HG02610 (cell line): ENCODE data around the gene RANBP9.

Source experiments
- ATAC-seq: cut with Tn5 transposase; IDR thresholded peaks from one replicate; pipeline ENCODE4 v1.9.1; 2021; ENCODE audit warnings: mild to moderate bottlenecking, moderate library complexity; ENCODE audit not compliant: unreplicated experiment

Gene RANBP9

DNA sequence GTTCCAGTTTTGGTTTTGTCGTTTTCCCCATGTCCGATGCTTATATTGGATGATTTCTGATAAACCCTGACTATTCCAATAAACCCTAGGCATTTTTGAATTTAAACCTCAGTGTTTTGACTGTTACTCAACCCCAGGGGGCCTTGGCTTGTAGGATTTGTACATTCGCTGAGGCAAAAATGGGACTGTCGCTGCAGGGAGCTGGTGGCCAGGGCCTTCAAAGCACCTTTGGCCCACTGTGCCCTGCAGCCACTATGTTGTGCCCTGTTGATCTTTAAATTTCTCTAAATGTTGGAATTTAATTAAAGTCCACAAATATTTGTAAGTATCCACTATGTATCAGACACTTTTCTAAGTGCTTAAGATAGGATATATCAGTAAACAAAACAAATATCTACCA lies 106.0 kb downstream of the RANBP9 start:
- no peak for ATAC-seq

GRCh38 chr6:13604546-13605416 lies 106.9 kb downstream of the RANBP9 start:
- ATAC-seq: no peak

DNA sequence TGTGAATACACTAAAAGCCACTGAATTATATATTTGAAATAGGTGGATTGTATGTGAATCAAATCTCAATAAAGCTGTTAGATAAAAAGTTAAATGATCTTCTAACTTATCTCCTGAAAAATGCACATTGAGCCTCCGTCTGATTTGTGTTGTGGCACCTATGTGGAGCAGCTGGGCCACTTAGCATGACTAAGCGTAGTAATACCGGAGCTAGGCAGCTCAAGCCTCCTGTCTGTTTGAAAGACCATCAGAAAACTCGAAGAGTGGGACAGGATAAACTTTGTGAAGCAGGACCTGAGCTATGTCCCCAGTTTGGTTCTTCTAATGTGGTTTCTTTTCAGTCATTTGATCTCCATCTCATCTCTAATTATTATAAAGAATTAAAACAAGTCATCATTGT lies 107.5 kb downstream of the RANBP9 start:
- ATAC-seq: no peak

DNA sequence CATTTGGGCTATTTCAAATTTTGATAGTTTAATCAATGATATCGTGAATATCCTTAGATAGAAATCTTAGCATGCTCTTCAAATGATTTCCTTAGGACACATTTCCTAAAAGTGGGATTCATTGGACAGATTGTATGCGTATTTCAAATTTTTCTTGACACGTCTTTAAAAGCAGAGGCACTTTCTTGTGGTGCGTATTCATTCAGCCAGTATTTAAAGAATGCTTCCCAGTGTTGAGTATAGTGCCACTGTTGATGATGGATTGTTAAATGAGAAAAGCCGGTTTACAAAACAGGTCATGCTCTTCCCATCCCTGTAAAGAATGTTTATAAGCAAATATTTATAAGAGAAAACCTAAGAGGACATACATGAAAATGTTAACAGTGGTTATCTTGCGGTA lies 111.6 kb downstream of the RANBP9 start:
- ATAC-seq: no peak

GRCh38 chr6:13597073-13597472 lies 114.6 kb downstream of the RANBP9 start:
- ATAC-seq: no peak

DNA sequence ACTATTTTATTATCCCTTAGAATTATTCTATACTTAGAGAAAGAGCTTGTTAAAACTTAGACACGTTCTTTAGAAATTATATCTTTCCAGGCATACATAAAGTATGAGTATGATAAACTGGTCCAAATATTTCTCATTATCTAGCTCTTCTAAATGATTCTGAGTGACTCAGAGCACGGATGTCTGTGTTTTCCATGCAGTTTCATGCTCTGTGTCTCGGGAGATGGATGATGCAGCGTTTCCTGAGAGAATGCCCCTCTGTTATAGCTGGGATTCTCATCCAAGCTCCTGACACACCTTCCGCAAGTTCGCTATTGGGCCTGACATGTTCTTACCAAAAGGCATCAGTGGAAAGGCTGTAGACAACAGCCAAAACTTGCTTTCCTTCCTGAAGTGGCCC lies 117.9 kb downstream of the RANBP9 start:
- ATAC-seq: no peak

DNA sequence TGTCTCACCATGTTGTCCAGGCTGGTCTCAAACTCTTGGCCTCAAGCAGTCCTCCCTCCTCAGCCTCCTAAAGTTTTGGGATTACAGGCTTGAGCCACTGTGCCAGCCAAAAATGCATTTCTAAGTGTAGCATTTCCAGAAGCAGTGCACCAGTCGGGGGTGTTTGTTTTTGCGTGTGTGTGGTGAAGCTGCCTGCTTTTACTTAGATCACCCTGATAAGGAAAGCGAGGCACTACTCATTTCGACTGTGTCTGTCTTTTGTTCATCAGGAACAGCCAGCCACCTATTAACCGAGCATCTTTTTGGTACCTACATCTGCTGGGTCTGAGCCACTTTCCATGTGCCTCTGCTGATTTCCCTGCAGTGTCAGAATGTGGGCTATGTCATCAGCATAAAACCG lies 118.5 kb downstream of the RANBP9 start:
- ATAC-seq: no peak

- no peak for ATAC-seq
Measured at GRCh38 chr6:13591205-13591921, 120.3 kb downstream of the RANBP9 start.

GRCh38 chr6:13590574-13591153 lies 121.0 kb downstream of the RANBP9 start:
- no peak for ATAC-seq

DNA sequence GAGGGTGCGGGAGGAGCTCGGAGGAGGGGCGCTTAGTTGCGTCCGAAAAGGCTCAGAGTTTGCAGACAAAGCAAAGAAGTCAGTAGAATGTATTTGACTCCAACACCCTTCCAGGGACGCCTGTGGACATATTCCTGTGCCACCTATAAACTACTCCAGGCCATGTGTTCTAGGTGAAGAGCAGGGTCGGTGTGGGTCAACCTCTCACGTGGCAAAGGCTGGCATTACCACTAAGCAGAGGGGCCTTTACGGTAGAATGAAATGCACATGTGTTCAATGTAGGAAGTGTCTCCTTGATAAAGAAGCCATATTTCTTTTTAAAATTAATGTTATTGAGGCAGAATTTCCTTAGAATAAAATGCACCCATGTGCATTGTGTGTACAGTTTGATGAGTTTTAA lies 121.8 kb downstream of the RANBP9 start:
- ATAC-seq: no peak

- ATAC-seq: no peak
Measured at GRCh38 chr6:13586603-13587542, 124.8 kb downstream of the RANBP9 start.

DNA sequence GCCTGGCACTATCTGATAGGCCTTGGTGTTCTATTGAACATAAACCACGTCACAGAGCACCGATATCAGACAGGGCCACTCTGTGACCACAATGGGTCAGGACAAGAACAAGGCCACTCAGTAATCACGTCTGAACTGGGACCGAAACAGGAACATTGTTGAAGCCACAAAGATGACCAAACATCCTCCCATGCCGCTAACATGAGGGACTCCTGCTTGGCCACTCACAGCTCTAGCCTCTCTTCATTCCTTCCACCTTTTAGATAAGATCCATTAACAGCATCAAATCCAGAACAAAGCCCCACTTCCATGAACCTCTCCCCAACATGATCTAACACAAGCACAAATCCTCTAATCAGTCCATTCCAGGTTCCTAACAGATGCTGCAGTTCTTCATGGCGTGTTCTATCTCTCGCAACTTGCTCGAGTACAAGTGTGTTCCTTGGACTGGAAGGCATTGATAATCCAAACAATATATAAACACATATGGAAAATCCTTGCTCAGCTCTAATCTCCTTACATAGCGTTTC lies 129.9 kb downstream of the RANBP9 start:
- no peak for ATAC-seq

DNA sequence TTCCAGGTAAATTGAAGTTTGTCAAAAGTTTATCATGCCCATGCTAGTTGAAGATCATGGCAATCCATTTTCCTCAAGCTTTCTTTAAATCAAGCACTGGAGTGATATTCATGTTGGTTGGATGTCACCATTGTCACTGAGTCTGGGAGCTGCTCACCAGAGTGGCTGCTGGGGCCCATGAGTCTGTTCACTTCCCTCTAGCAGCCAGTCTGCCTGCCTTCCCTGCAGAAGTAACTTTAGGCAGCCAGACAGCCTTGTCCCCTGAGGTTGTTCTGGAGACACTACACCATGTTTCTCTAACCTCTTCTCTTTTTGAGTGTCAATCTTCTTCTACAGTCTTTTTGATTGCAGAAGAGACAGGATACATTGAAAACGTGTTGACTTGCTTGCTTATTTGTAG lies 131.7 kb downstream of the RANBP9 start:
- no peak for ATAC-seq

GRCh38 chr6:13577926-13578325 lies 133.7 kb downstream of the RANBP9 start:
- no peak for ATAC-seq

- ATAC-seq: no peak
Measured at GRCh38 chr6:13576017-13576416, 135.6 kb downstream of the RANBP9 start.

GRCh38 chr6:13575377-13575775 lies 136.3 kb downstream of the RANBP9 start:
- ATAC-seq: no peak

- peak; percentile 73 for ATAC-seq
Measured at GRCh38 chr6:13574571-13575376, 136.9 kb downstream of the RANBP9 start, which contains the start of gene SIRT5. Gene SIRT5 (plus strand): TSS chr6:13574601. CDS start chr6:13584111, 9,510 bp downstream.

GRCh38 chr6:13574149-13574570 lies 137.5 kb downstream of the RANBP9 start:
- ATAC-seq: peak; percentile 79

DNA sequence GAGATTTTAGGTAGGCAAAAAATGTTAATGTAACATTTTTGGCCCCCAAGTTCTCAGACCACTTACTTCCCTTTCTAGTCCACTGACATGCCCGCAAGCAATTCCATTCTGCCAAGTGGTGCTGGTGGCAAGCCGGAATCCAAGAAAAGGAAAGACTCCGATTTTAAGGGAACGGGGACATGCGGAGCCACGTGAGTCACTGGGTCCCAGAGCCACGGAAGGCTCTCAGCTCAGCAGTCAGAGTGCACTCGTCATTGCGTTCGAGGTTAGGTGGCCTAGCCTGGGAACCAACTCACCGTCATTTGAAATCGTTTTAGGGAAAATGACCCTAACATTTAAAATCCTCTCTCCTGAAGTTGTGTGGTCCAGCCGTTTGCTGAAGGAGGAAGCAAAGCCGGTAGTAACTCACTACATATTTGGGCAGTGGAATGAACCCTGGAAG lies 137.9 kb downstream of the RANBP9 start:
- ATAC-seq: no peak
